ENCODE data around the gene PRKAR1B. TPM values are rescaled to one million over a fixed set of nuclear protein-coding genes. Genes with fewer than 3 reads are reported as not detected.

The PRKAR1B gene
- total and polyA plus RNA-seq, 8 donors: 2.5 to 8.4 (median 5.3) TPM

DNA sequence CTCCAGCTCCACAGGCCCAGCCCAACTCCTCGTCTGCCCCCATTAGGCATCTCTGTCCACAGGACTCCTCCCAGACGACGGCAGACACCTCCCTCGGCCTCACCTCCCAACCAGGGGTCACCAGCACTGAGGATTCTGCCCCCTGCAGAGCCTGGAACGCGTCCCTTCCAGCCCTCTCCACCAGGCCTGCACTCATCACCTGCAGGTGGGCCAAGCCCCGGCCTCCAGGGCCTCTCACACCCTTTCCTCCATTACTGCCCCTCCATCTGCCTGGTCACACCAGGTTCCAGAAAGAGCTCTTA is 164.8 kb downstream of the PRKAR1B start:
- H3K9me3 ChIP-seq: no peaks in the 10 kb centered on the region
- TF ChIP-seq, protein P1, sequence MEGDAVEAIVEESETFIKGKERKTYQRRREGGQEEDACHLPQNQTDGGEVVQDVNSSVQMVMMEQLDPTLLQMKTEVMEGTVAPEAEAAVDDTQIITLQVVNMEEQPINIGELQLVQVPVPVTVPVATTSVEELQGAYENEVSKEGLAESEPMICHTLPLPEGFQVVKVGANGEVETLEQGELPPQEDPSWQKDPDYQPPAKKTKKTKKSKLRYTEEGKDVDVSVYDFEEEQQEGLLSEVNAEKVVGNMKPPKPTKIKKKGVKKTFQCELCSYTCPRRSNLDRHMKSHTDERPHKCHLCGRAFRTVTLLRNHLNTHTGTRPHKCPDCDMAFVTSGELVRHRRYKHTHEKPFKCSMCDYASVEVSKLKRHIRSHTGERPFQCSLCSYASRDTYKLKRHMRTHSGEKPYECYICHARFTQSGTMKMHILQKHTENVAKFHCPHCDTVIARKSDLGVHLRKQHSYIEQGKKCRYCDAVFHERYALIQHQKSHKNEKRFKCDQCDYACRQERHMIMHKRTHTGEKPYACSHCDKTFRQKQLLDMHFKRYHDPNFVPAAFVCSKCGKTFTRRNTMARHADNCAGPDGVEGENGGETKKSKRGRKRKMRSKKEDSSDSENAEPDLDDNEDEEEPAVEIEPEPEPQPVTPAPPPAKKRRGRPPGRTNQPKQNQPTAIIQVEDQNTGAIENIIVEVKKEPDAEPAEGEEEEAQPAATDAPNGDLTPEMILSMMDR (IDR thresholded peaks at IDR 0.05): no peak
- ATAC-seq (peak; percentile 5 to 30 (median 10)), DNase-seq (peak in 3 of 6 donors; percentile 35 to 59 (median 48)), FAIRE-seq (no peak)
- 66 to 81% methylated on average over 7 of the region's 7 CpGs for WGBS, 2 donors
- H3K27me3 ChIP-seq: no peaks in the 10 kb centered on the region
- H3K36me3 ChIP-seq: no peaks in the 10 kb centered on the region
- peak overlapping the region; percentile 63 to 78 (median 72) for H3K27ac ChIP-seq
- peak overlapping the region in 1 of 4 donors; percentile 20 for H3K4me3 ChIP-seq
- peaks cover 5 to 9% (median 8%) of the 10 kb centered on the region in 3 donors for H3K4me1 ChIP-seq
- intact Hi-C loops (cut with DNase I): no loop called here

DNA sequence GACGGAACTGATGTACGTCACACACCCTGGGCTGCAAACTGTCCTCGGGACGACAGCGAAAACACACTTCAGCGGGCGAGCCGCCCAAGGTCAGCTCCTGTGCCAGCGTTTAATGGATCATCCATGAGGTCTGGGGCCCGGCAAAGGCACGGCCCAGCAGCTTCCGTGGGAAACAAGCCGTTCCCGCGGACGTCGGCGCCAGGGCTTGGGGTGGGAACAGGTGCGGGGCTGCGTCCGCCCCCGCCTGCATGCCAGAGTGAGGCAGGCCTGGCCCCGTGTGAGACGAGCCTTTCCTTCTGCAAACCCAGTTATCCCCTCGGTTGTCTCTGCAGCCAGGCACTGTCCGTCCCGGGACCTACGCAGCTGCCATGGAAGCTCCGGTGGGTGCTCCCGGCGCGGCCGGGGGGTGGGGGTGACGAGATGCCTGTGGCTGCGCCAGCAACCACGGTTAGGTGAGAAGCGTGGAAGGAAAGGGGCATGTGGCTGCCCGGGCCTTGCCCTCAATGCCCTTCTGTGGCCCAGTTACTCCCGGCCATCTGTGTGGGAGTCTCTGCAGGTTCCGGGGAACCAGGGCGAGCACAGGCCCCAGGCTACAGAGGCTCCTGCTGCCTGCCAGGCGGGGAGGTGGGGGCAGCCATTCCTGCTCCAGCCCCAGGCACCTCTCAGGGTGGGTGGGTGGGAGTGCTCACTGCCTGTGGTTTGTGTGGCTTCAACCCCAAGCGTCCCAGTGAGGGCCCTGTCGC is 165.3 kb downstream of the PRKAR1B start:
- Histone ChIP-seq H3K4me1 (peaks cover 5 to 9% (median 8%) of the 10 kb centered on the region in 3 donors), H3K27me3 (no peaks in the 10 kb centered on the region), H3K9me3 (no peaks in the 10 kb centered on the region), H3K4me3 (peak overlapping the region in 2 of 4 donors; percentile 8 to 20), H3K27ac (peak overlapping the region; percentile 63 to 78 (median 72)), H3K36me3 (no peaks in the 10 kb centered on the region)
- DNase-seq: peak; percentile 74 to 95 (median 88)
- WGBS, 2 donors: 31 to 34% methylated on average over 38 to 44 of the region's 44 CpGs
- TF ChIP-seq, protein P1 (IDR thresholded peaks at IDR 0.05): no peak
- FAIRE-seq: no peak
- intact Hi-C loops (cut with DNase I): no loop called here
- peak; percentile 89 to 96 (median 94) for ATAC-seq

DNA sequence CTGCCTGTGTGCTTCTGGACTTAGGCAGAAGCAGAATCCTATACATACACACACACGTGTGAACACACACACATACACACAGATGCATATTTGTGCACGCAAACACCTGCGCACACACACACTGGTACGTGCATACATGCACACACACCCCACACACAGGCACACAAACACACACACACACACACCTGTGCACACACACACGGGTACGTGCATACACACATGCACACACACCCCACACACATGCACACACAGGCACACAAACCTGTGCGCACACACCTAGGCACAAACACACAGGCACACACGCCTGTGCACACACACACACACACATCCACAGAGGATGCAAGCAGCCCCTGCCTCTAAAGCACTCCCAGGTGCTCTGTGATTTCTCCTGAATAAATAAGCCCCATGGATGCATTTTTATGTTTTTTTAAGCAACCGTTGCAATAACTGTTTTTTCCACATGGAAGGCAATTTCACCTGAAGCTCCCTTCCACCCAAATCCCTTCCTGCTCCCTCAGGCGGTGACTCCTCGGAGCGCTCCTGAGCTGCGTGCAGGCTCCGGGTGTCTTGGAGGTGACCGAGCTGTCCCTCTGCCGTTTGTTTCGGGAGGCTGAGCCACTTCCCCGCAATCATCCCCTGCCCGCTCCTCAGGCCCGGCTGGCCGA is 166.0 kb downstream of the PRKAR1B start:
- H3K27ac ChIP-seq: peak overlapping the region; percentile 63 to 78 (median 72)
- no peaks in the 10 kb centered on the region for H3K36me3 ChIP-seq
- no peak for FAIRE-seq
- peaks cover 5 to 9% (median 8%) of the 10 kb centered on the region in 3 donors for H3K4me1 ChIP-seq
- no peaks in the 10 kb centered on the region for H3K27me3 ChIP-seq
- 48 to 53% methylated on average over 21 of the region's 21 CpGs for WGBS, 2 donors
- peak in 2 of 6 donors; percentile 22 to 30 for DNase-seq
- H3K4me3 ChIP-seq: peak overlapping the region in 1 of 4 donors; percentile 8
- peak in 1 of 4 donors; percentile 4 for ATAC-seq
- TF ChIP-seq, protein P1 (IDR thresholded peaks at IDR 0.05): no peak
- intact Hi-C loops (cut with DNase I): no loop called here
- no peaks in the 10 kb centered on the region for H3K9me3 ChIP-seq

DNA sequence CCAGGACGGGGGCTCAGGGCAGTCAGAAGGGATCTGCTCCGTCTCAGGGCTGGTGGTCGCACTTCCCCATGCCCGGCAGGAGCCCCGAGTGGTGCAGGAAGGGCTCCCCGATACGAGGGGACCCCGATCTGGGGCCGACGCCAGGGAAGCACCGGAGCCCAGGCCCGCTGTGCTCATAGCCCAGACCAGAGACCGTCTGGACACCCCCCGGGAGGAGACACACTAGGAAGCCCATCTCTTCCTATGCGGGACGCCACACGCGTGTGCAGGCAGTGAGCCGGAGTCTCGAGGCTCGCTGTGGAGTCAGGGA is 167.7 kb downstream of the PRKAR1B start:
- H3K36me3 ChIP-seq: no peaks in the 10 kb centered on the region
- TF ChIP-seq, protein P1 (IDR thresholded peaks at IDR 0.05): no peak
- WGBS, 2 donors: 91 to 94% methylated on average over 20 to 21 of the region's 21 CpGs

DNA sequence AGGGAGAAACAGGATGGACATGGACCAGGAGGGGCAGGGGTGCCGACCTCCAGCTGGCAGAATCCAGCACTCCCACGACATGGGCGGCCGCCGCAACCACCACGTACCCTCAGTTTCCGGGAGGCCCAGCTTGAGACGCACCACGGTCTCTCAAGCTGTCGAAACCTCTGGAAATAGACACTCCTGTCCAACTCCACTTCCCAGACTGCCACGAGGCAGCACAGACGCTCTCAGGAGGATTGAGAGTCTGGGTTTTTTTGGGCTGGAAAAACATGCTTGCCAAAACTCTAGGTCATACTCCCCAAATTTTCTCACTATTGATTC is 169.6 kb downstream of the PRKAR1B start:
- Histone ChIP-seq H3K4me3 (no peak overlapping the region), H3K36me3 (no peaks in the 10 kb centered on the region), H3K9me3 (no peaks in the 10 kb centered on the region), H3K27me3 (no peaks in the 10 kb centered on the region), H3K4me1 (peaks cover 5 to 12% (median 12%) of the 10 kb centered on the region in 3 donors), H3K27ac (no peak overlapping the region)
- no peak for FAIRE-seq
- DNase-seq: peak in 1 of 6 donors; percentile 20
- TF ChIP-seq, protein P1 (IDR thresholded peaks at IDR 0.05): no peak
- intact Hi-C loops (cut with DNase I): no loop called here
- ATAC-seq: no peak
- 89 to 93% methylated on average over 12 of the region's 12 CpGs for WGBS, 2 donors

More for the DNA sequence above, 167.7 kb downstream of the PRKAR1B start:
- FAIRE-seq (no peak), ATAC-seq (no peak), DNase-seq (no peak)
- H3K9me3 ChIP-seq: no peaks in the 10 kb centered on the region
- no peak overlapping the region for H3K4me3 ChIP-seq
- H3K27me3 ChIP-seq: no peaks in the 10 kb centered on the region
- H3K4me1 ChIP-seq: peaks cover 5 to 9% (median 8%) of the 10 kb centered on the region in 3 donors
- intact Hi-C loops (cut with DNase I): no loop called here
- H3K27ac ChIP-seq: no peak overlapping the region
